Activated CD4-positive, alpha-beta T cell treated with anti-CD3 and anti-CD28 coated beads, Interleukin-2, amount 10 ng/mL, durations not matched to agents 7 days and 5 days (primary cell): Measurements from ENCODE around the gene NHLH2. TPM values are rescaled to one million over a fixed set of nuclear protein-coding genes. Genes with fewer than 3 reads are reported as not detected.

Experiments used
- CTCF ChIA-PET: fragments of 350-600 bp; sonication (Branson Sonifier 250); formaldehyde crosslinking; loops from one replicate; lab custom pipeline; 2021; ENCODE audit warnings: antibody characterized with exemption; lab: Charles Lee
- POLR2A ChIA-PET: fragments of 350-600 bp; sonication (Branson Sonifier 250); formaldehyde crosslinking; loops from one replicate; lab custom pipeline; 2021; ENCODE audit warnings: antibody characterized with exemption; lab: Charles Lee
- DNase-seq: peaks from one replicate; pipeline ENCODE4 v3.0.0-alpha.2; 2020
- H3K27ac Mint-ChIP-seq: one replicate; pipeline ENCODE4 v1.8.0; 2021; ENCODE audit warnings: mild to moderate bottlenecking, moderate library complexity, mixed read lengths
- H3K27me3 Mint-ChIP-seq: one replicate; pipeline ENCODE4 v1.8.0; 2021; ENCODE audit warnings: mixed read lengths
- H3K36me3 Mint-ChIP-seq: one replicate; pipeline ENCODE4 v1.8.0; 2021; ENCODE audit warnings: low read depth, mixed read lengths
- H3K4me1 Mint-ChIP-seq: one replicate; pipeline ENCODE4 v1.8.0; 2021; ENCODE audit warnings: mixed read lengths
- H3K4me3 Mint-ChIP-seq: one replicate; pipeline ENCODE4 v1.8.0; 2021; ENCODE audit warnings: mild to moderate bottlenecking, moderate library complexity, mixed read lengths
- H3K9me3 Mint-ChIP-seq: one replicate; pipeline ENCODE4 v1.8.0; 2021; ENCODE audit warnings: mixed read lengths
- total RNA-seq, 2 experiments: library from RNA; stranded (reverse); gene quantifications; one replicate each; pipeline ENCODE4 v1.2.3, GENCODE V29; 2021

NHLH2 gene
- total RNA-seq, result not detected

GRCh38 chr1:115840605-115841460 is at the start of gene NHLH2:
Gene NHLH2 (minus strand): TSS chr1:115841126. CDS start chr1:115838372, 2,754 bp downstream.
- CTCF ChIA-PET, result interaction anchor here (0.6 kb wide), 2 partner anchors 106 to 127 kb away, joined by 3 to 4 read pairs; no protein-coding TSS in a partner anchor
- no peak within 1 kb of the TSS for H3K4me3 Mint-ChIP-seq
- H3K4me1 Mint-ChIP-seq, result peaks cover 6% of the 10 kb centered on the region
- no peak for DNase-seq
- H3K36me3 Mint-ChIP-seq, result peaks cover 2% of the 10 kb centered on the region
- H3K27me3 Mint-ChIP-seq, result peaks cover 71% of the 10 kb centered on the region
- POLR2A ChIA-PET, result no interaction called here
- peaks cover 7% of the 10 kb centered on the region for H3K9me3 Mint-ChIP-seq
- no peak within 1 kb of the TSS for H3K27ac Mint-ChIP-seq

GRCh38 chr1:115890580-115890979 is 49.7 kb upstream of the NHLH2 start:
- no peak for DNase-seq
- ChIA-PET POLR2A (no interaction called here), CTCF (no interaction called here)
- no peaks in the 10 kb centered on the region for H3K27me3 Mint-ChIP-seq
- H3K4me3 Mint-ChIP-seq, result no peak overlapping the region
- no peaks in the 10 kb centered on the region for H3K9me3 Mint-ChIP-seq
- H3K4me1 Mint-ChIP-seq, result no peaks in the 10 kb centered on the region
- H3K27ac Mint-ChIP-seq, result no peak overlapping the region
- no peaks in the 10 kb centered on the region for H3K36me3 Mint-ChIP-seq

DNA sequence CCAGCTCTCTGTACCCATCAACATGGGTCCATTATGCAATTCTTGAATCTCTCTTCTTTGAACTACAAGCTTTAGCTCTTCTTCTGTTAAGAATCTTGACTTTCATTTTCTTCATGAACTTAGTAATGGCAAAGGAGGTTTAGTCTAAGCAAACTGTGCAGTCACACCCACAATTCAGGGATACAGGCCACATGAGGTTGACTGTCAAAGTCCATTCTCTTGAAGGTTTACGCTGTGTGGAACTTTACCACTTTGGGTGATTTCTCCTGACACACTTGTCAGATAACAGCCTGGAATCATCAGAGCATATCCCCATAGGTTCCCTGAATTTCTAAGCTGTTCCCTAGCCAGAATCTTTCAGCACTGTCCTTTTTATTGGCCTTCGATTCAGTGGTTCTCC is 48.0 kb upstream of the NHLH2 start:
- no peaks in the 10 kb centered on the region for H3K9me3 Mint-ChIP-seq
- CTCF ChIA-PET, result no interaction called here
- POLR2A ChIA-PET, result no interaction called here

DNA sequence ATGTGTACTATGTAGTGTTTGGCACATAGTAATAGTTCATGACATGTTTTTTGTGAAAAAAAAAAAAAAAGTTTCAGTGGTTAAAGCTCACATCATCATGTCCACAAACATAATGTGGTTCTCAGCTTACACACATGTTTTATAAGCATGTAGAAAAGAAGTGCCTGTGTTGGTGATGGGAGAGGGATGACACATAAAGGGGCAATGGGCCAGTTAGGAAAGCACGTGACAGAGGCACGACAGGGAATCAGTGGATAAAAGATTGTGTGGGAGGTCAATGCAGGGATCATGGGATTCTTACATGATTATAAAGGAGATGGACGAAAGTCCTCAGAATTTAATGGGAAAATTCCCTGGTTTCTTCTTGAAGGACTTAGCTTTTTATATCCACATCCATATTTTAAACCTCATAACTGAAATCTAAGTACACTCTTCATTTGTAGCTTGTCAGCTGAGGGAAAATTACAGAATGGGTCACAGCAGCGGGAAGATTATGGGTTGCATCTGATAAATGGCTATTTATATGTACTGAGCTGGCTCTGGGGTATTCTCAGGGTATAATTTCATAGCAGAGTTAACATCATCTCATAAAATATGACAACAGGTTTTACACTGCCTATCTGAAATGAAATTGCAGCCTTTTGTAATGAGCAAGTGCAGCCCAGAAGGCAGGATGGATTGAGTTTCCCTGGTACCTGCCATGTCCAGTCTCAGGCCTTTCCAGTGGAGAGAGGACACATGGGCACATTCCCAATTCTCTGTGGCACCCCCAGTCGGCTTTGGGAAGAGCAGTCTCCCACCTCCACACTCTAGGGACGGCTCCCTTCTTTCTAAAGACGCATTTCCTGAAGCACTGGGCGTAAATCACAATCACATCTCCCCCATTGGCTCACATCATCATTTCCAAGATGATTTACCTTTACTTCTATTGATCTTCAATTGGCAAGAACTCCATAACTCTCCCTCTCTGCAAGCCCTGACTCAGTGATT is 42.3 kb upstream of the NHLH2 start:
- H3K36me3 Mint-ChIP-seq, result no peaks in the 10 kb centered on the region
- no peak overlapping the region for H3K27ac Mint-ChIP-seq
- H3K4me1 Mint-ChIP-seq, result no peaks in the 10 kb centered on the region
- peaks cover 8% of the 10 kb centered on the region for H3K27me3 Mint-ChIP-seq
- no peaks in the 10 kb centered on the region for H3K9me3 Mint-ChIP-seq
- ChIA-PET POLR2A (no interaction called here), CTCF (interaction anchor here (1.0 kb wide), 1 partner anchor 602 kb away, joined by 5 read pairs; no protein-coding TSS in a partner anchor)
- DNase-seq, result no peak
- H3K4me3 Mint-ChIP-seq, result no peak overlapping the region

More for the DNA sequence above, 48.0 kb upstream of the NHLH2 start:
- no peak for DNase-seq
- H3K4me3 Mint-ChIP-seq, result no peak overlapping the region
- no peaks in the 10 kb centered on the region for H3K36me3 Mint-ChIP-seq
- no peaks in the 10 kb centered on the region for H3K27me3 Mint-ChIP-seq
- no peak overlapping the region for H3K27ac Mint-ChIP-seq
- H3K4me1 Mint-ChIP-seq, result no peaks in the 10 kb centered on the region

GRCh38 chr1:115880981-115881672 is 40.2 kb upstream of the NHLH2 start:
- CTCF ChIA-PET, result no interaction called here
- H3K4me3 Mint-ChIP-seq, result no peak overlapping the region
- peaks cover 10% of the 10 kb centered on the region for H3K27me3 Mint-ChIP-seq
- no peak overlapping the region for H3K27ac Mint-ChIP-seq
- H3K4me1 Mint-ChIP-seq, result peaks cover 4% of the 10 kb centered on the region
- H3K36me3 Mint-ChIP-seq, result no peaks in the 10 kb centered on the region
- POLR2A ChIA-PET, result no interaction called here
- DNase-seq, result no peak
- no peaks in the 10 kb centered on the region for H3K9me3 Mint-ChIP-seq

DNA sequence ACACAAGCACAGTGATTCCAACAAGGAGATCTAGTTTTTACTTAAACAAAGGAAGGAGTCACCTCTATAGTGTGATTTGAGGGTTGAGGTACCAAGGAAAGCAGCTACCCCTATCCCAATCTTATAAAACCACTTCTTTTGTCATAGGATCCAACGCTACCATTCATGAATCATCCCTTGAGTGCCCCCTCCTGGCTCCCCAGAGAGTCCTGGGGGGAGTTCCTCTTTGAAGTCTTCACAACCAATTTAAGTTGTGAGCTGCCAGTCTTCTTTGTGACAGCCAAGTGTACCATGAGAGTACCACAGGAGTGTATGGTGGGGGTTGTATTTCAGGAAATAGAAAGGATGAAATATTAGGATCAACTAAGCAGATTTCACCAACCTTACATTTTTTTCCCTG is 39.1 kb upstream of the NHLH2 start:
- ChIA-PET CTCF (no interaction called here), POLR2A (no interaction called here)
- no peak overlapping the region for H3K4me3 Mint-ChIP-seq
- no peaks in the 10 kb centered on the region for H3K36me3 Mint-ChIP-seq
- H3K4me1 Mint-ChIP-seq, result peaks cover 4% of the 10 kb centered on the region
- no peak for DNase-seq
- no peaks in the 10 kb centered on the region for H3K9me3 Mint-ChIP-seq
- H3K27me3 Mint-ChIP-seq, result peaks cover 10% of the 10 kb centered on the region
- H3K27ac Mint-ChIP-seq, result no peak overlapping the region

DNA sequence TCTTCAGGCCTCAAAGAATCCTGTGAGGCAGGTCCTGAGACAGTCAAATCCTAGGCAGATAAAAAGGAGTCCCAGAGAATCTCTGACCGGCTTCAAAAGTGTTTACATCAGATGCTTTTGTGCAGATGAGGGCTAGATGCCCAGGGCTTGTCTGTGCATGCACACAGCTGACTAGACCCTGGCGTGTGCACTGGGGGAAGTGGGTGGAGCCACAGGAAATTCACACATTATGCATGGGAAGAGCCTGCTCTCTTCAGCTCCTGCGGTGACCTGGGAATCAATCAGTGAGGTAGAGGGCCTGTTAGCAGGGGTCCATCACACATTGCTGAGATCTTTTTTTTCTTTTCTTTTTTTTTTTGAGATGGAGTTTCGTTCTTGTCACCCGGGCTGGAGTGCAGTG is 36.6 kb upstream of the NHLH2 start:
- H3K4me3 Mint-ChIP-seq, result no peak overlapping the region
- no peak overlapping the region for H3K27ac Mint-ChIP-seq
- ChIA-PET POLR2A (no interaction called here), CTCF (no interaction called here)
- DNase-seq, result no peak
- H3K36me3 Mint-ChIP-seq, result no peaks in the 10 kb centered on the region
- no peaks in the 10 kb centered on the region for H3K9me3 Mint-ChIP-seq
- H3K4me1 Mint-ChIP-seq, result peaks cover 4% of the 10 kb centered on the region
- H3K27me3 Mint-ChIP-seq, result peaks cover 9% of the 10 kb centered on the region

DNA sequence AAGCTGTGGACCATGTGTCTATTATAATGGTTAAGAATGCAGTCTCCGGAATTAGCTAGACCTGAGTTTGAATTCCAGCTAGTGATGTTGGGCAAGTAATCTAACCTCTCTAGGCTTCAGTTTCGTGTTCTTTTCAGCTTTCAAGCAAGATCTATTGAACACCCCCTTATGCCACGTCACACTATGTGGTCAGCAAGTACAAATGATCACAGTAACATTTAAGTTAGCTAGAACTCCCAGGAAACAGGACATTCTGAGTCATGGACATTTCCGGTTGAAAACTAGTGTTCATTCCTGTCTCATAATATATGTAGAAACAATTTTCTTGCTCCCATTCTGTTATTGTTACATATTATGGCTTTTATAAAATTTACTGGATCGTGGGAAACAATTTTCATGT is 34.0 kb upstream of the NHLH2 start:
- Mint-ChIP-seq H3K27me3 (peaks cover 11% of the 10 kb centered on the region), H3K9me3 (no peaks in the 10 kb centered on the region), H3K4me3 (no peak overlapping the region), H3K27ac (no peak overlapping the region), H3K4me1 (peaks cover 4% of the 10 kb centered on the region), H3K36me3 (no peaks in the 10 kb centered on the region)
- ChIA-PET CTCF (no interaction called here), POLR2A (no interaction called here)
- DNase-seq, result no peak

DNA sequence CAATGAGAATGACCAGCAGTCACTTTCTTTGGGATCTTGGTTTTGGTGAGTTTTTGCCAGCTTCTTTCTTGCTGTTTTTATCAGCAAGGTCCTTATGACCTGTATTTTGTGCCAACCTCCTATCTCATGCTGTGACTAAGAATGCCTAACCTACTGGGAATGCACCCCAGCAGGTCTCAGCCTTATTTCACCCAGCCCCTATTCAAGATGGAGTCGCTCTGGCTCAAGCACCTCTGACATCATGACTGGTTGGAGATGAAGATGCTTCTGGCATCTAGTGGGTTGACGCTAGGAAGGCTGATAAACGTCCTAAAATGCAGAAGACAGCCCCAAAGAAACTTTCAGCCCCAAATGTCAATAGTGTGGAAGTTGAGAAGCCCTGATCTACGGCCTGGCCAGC is 33.6 kb upstream of the NHLH2 start:
- H3K4me3 Mint-ChIP-seq, result no peak overlapping the region
- H3K4me1 Mint-ChIP-seq, result peaks cover 4% of the 10 kb centered on the region
- peaks cover 11% of the 10 kb centered on the region for H3K27me3 Mint-ChIP-seq
- DNase-seq, result no peak
- ChIA-PET POLR2A (no interaction called here), CTCF (no interaction called here)
- no peaks in the 10 kb centered on the region for H3K36me3 Mint-ChIP-seq
- H3K27ac Mint-ChIP-seq, result no peak overlapping the region
- no peaks in the 10 kb centered on the region for H3K9me3 Mint-ChIP-seq

DNA sequence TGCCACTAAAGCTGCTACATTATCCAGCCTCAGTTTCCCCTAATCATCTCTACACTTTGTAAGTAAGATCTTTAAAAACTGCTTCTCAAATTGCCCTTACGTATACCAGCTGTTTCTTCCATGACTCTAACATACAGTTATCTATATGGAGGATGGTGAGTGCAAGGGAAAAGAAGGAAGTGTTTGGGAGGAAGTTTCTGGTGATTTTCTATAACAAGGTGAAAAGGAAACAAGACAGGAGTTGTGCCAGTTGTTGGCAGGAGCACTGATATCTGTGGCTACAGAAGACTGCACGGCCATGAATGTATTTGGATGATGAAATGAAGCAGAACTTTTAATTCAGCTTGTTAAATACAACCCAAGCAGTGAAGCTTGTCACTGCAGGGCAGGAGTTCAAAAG is 32.3 kb upstream of the NHLH2 start:
- CTCF ChIA-PET, result no interaction called here
- H3K4me3 Mint-ChIP-seq, result no peak overlapping the region
- no peak for DNase-seq
- peaks cover 9% of the 10 kb centered on the region for H3K27me3 Mint-ChIP-seq
- POLR2A ChIA-PET, result no interaction called here
- no peaks in the 10 kb centered on the region for H3K36me3 Mint-ChIP-seq
- H3K4me1 Mint-ChIP-seq, result peaks cover 4% of the 10 kb centered on the region
- H3K9me3 Mint-ChIP-seq, result no peaks in the 10 kb centered on the region
- H3K27ac Mint-ChIP-seq, result no peak overlapping the region

- no peaks in the 10 kb centered on the region for H3K4me1 Mint-ChIP-seq
Measured at GRCh38 chr1:115869064-115869463, 28.1 kb upstream of the NHLH2 start.

DNA sequence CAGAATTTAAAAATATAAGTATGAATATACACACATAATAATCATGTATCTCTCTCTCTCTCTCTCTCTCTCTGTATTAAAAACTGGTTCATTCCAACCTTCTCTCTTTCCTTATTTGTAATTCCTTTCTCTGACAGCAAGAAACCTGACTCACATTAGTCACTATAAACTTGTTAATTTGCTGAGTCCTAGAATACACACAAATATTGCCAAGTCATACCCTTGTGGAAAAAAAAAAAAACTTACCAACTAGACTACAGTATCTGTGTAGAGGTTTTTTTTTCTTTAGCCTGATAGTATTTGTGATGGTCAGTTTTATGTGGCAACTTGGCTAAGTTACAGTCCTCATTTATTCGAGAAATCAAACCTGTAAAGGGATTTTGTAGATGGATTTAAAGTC is 26.3 kb upstream of the NHLH2 start:
- H3K4me3 Mint-ChIP-seq, result no peak overlapping the region
- DNase-seq, result no peak
- ChIA-PET CTCF (no interaction called here), POLR2A (no interaction called here)
- no peaks in the 10 kb centered on the region for H3K4me1 Mint-ChIP-seq
- H3K27ac Mint-ChIP-seq, result no peak overlapping the region
- peaks cover 9% of the 10 kb centered on the region for H3K27me3 Mint-ChIP-seq
- H3K36me3 Mint-ChIP-seq, result no peaks in the 10 kb centered on the region
- H3K9me3 Mint-ChIP-seq, result no peaks in the 10 kb centered on the region

More at GRCh38 chr1:115869064-115869463, 28.1 kb upstream of the NHLH2 start:
- ChIA-PET POLR2A (no interaction called here), CTCF (no interaction called here)
- Mint-ChIP-seq H3K9me3 (no peaks in the 10 kb centered on the region), H3K27me3 (peaks cover 16% of the 10 kb centered on the region), H3K4me3 (no peak overlapping the region), H3K36me3 (no peaks in the 10 kb centered on the region), H3K27ac (no peak overlapping the region)
- no peak for DNase-seq
